Measurements from ENCODE around the gene ACSF3.

DNA sequence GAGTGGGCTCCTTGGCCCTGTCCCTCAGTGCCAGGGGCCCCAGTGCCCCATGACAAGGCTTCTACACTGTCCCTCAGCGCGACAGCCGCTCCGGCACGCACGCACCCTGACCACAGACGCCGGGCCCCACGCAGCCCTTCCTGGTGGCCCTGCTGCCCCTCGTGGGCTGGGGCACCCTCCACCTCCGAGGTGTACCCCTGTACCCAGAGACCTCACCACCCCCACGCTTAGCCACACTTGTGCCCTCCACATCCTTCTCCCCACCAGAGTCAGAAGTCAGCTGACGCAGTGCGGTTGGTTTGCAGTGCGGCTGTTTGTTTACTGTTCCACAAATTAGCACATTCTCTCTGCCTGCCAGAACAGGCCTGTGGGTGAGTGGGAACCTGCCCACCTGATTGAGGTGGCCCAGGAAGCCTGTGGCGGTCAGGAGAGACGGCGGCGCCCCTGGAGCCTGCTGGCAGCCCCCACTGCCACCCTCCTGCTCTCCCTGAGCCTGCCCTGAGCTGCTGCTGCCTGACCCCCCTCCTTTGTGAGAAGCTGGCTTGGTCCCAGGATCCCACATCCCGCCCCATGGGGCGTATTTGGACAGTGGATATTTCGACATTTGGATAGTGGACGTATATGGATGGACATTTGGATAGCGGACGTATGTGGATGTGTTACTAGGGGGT is 39.9 kb downstream of the ACSF3 start:
- TF ChIP-seq, protein P1, sequence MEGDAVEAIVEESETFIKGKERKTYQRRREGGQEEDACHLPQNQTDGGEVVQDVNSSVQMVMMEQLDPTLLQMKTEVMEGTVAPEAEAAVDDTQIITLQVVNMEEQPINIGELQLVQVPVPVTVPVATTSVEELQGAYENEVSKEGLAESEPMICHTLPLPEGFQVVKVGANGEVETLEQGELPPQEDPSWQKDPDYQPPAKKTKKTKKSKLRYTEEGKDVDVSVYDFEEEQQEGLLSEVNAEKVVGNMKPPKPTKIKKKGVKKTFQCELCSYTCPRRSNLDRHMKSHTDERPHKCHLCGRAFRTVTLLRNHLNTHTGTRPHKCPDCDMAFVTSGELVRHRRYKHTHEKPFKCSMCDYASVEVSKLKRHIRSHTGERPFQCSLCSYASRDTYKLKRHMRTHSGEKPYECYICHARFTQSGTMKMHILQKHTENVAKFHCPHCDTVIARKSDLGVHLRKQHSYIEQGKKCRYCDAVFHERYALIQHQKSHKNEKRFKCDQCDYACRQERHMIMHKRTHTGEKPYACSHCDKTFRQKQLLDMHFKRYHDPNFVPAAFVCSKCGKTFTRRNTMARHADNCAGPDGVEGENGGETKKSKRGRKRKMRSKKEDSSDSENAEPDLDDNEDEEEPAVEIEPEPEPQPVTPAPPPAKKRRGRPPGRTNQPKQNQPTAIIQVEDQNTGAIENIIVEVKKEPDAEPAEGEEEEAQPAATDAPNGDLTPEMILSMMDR (conservative IDR thresholded peaks at IDR 0.05), result no peak
- no peak for TF ChIP-seq EZH2 (IDR thresholded peaks at IDR 0.05; ENCODE audit: low read depth)

All from PC-9 (cell line).